ENCODE results near the gene GBP1. TPM values are rescaled to one million over a fixed set of nuclear protein-coding genes. Genes with fewer than 3 reads are reported as not detected.
A peak's percentile ranks its signal among the peaks of the same experiment; 100 is the strongest.

Gene GBP1
- total and polyA plus RNA-seq, 2 donors (not counting 1 experiment from before 2014, with no cell fraction given), result 4.7 to 9.4 TPM

GRCh38 chr1:89023026-89023425, 42.0 kb downstream of the GBP1 start:
- H3K9me3 ChIP-seq (ENCODE audit: control extremely low read depth in 1 of 3, control insufficient read depth in 2 of 3, insufficient read depth in 1 of 3, low read length in 2 of 3), result peaks cover 0 to 3% (median 1%) of the 10 kb centered on the region in 3 donors
- H3K27me3 ChIP-seq (replicated peaks in 1 of 4; ENCODE audit: control extremely low read depth in 1 of 4, control insufficient read depth in 3 of 4, insufficient read depth in 4 of 4, low read length in 3 of 4), result no peaks in the 10 kb centered on the region
- intact Hi-C loops (cut with micrococcal nuclease), result loop anchor here (5.0 kb wide), 1 partner anchor 39 kb away; no protein-coding TSS in a partner anchor
- H3K27me3 Mint-ChIP-seq, result no peaks in the 10 kb centered on the region
- peaks cover 39% of the 10 kb centered on the region for H3K79me2 ChIP-seq (ENCODE audit: control insufficient read depth, insufficient read depth, low read length)
- H3K36me3 ChIP-seq (replicated peaks in 1 of 2; ENCODE audit: control extremely low read depth in 1 of 2, control insufficient read depth in 1 of 2, extremely low read depth in 1 of 2, insufficient read depth in 2 of 2, low read length in 1 of 2), result peaks cover 0 to 17% of the 10 kb centered on the region in 2 experiments
- H3K4me2 ChIP-seq (replicated peaks; ENCODE audit: low read depth, low read length, poor library complexity, severe bottlenecking), result peak overlapping the region; percentile 74
- no peak for ATAC-seq (ENCODE audit: low read depth)
- H3K4me1 ChIP-seq (ENCODE audit: control insufficient read depth in 2 of 2, insufficient read depth in 2 of 2, low read length in 2 of 2), result peaks cover 13% of the 10 kb centered on the region in 2 donors
- peak overlapping the region; percentile 85 for H3K9ac ChIP-seq (ENCODE audit: low read length)
- peak overlapping the region in 4 of 5 experiments; percentile 62 to 81 (median 76) for H3K4me3 ChIP-seq (ENCODE audit: control extremely low read depth in 1 of 5, extremely low read depth in 1 of 5, insufficient read depth in 1 of 5, low read depth in 2 of 5, low read length in 4 of 5)
- peaks cover 5% of the 10 kb centered on the region for H3K9me3 Mint-ChIP-seq (ENCODE audit: insufficient read depth)
- H4K20me1 ChIP-seq (ENCODE audit: control insufficient read depth, insufficient read depth, low read length, poor library complexity, severe bottlenecking), result no peaks in the 10 kb centered on the region
- no peak for DNase-seq
- H3K4me1 Mint-ChIP-seq, result peaks cover 39% of the 10 kb centered on the region
- ChIA-PET POLR2A (interaction anchor here (0.6 kb wide), 1 partner anchor 11 kb away, joined by 5 read pairs; no protein-coding TSS in a partner anchor), CTCF (interaction anchor here (1.4 to 3.1 kb wide), 4 partner anchors 11 to 39 kb away, joined by 3 to 12 read pairs (median 8); no protein-coding TSS in a partner anchor)
- peak overlapping the region; percentile 72 to 87 for H3K27ac ChIP-seq (ENCODE audit: low read length in 2 of 2)
- peak overlapping the region; percentile 89 for H3K27ac Mint-ChIP-seq
- H2AFZ ChIP-seq (ENCODE audit: insufficient read depth, low read depth, low read length, poor library complexity, severe bottlenecking), result peak overlapping the region; percentile 87
- TF ChIP-seq CTCF (IDR thresholded peaks at IDR 0.05) (no peak), EZH2 (IDR thresholded peaks at IDR 0.05; ENCODE audit: borderline replicate concordance, insufficient read depth, low read depth, low read length, poor library complexity, severe bottlenecking) (no peak)
- peak overlapping the region; percentile 90 for H3K4me3 Mint-ChIP-seq
